HEK293T (cell line): ENCODE measurements around the gene PPFIBP2.

ENCODE experiments used
- CTCF ChIA-PET: fragments of 350-600 bp; formaldehyde crosslinking; extraction: SDS; loops from one replicate; lab custom pipeline; 2021; ENCODE audit warnings: antibody characterized with exemption, inconsistent platforms; lab: Yijun Ruan, JAX
- POLR2A ChIA-PET: fragments of 350-600 bp; formaldehyde crosslinking; extraction: SDS; loops from one replicate; lab custom pipeline; 2020; ENCODE audit warnings: antibody characterized with exemption, inconsistent platforms; lab: Yijun Ruan, JAX
- DNase-seq: peaks from one replicate; pipeline ENCODE4 v3.0.0; 2012; ENCODE audit warnings: mixed read lengths; ENCODE audit errors: extremely low spot score
- ARNT ChIP-seq: fragments of 450-650 bp; IDR thresholded peaks from 2 replicates; pipeline ENCODE4 v1.6.1; 2017; ENCODE audit warnings: mild to moderate bottlenecking
- BHLHE40 ChIP-seq: fragments of 450-650 bp; IDR thresholded peaks from 2 replicates; pipeline ENCODE4 v1.6.1; 2016; ENCODE audit warnings: mild to moderate bottlenecking, moderate library complexity, borderline replicate concordance
- CTBP1 ChIP-seq: fragments of 450-650 bp; IDR thresholded peaks from 2 replicates; pipeline ENCODE4 v1.6.1; 2016; ENCODE audit warnings: borderline replicate concordance
- ELF4 ChIP-seq: fragments of 450-650 bp; IDR thresholded peaks from 2 replicates; pipeline ENCODE4 v1.6.1; 2017; ENCODE audit warnings: antibody characterized with exemption
- FOXA1 ChIP-seq: fragments of 450-650 bp; IDR thresholded peaks from 2 replicates; pipeline ENCODE4 v1.6.1; 2016; ENCODE audit warnings: mild to moderate bottlenecking
- FOXK2 ChIP-seq: fragments of 450-650 bp; IDR thresholded peaks from 2 replicates; pipeline ENCODE4 v1.6.1; 2016; ENCODE audit warnings: mild to moderate bottlenecking
- FOXM1 ChIP-seq: fragments of 450-650 bp; IDR thresholded peaks from 2 replicates; pipeline ENCODE4 v1.6.1; 2017; ENCODE audit warnings: mild to moderate bottlenecking, borderline replicate concordance
- HDGF ChIP-seq: fragments of 450-650 bp; IDR thresholded peaks from 2 replicates; pipeline ENCODE4 v1.6.1; 2017; ENCODE audit warnings: antibody characterized with exemption, borderline replicate concordance
- L3MBTL2 ChIP-seq: fragments of 450-650 bp; conservative IDR thresholded peaks from 2 replicates; pipeline ENCODE4 v1.6.1; 2016; ENCODE audit warnings: mild to moderate bottlenecking
- LEF1 ChIP-seq: fragments of 450-650 bp; IDR thresholded peaks from 2 replicates; pipeline ENCODE4 v1.6.1; 2017; ENCODE audit warnings: mild to moderate bottlenecking, borderline replicate concordance
- NFRKB ChIP-seq: fragments of 450-650 bp; IDR thresholded peaks from 2 replicates; pipeline ENCODE4 v1.6.1; 2016; ENCODE audit warnings: mild to moderate bottlenecking, moderate library complexity
- SP1 ChIP-seq: fragments of 450-650 bp; IDR thresholded peaks from 2 replicates; pipeline ENCODE4 v1.6.1; 2017
- SUZ12 ChIP-seq: fragments of 450-650 bp; IDR thresholded peaks from 2 replicates; pipeline ENCODE4 v1.6.1; 2016; ENCODE audit warnings: mild to moderate bottlenecking
- TARDBP ChIP-seq: fragments of 450-650 bp; IDR thresholded peaks from 2 replicates; pipeline ENCODE4 v1.6.1; 2016
- ZNF384 ChIP-seq: fragments of 450-650 bp; IDR thresholded peaks from 2 replicates; pipeline ENCODE4 v1.6.1; 2016
- TF ChIP-seq, protein P1 (sequence below): fragments of 450-650 bp; IDR thresholded peaks from 2 replicates; pipeline ENCODE4 v1.6.1; 2016

PPFIBP2 gene

DNA sequence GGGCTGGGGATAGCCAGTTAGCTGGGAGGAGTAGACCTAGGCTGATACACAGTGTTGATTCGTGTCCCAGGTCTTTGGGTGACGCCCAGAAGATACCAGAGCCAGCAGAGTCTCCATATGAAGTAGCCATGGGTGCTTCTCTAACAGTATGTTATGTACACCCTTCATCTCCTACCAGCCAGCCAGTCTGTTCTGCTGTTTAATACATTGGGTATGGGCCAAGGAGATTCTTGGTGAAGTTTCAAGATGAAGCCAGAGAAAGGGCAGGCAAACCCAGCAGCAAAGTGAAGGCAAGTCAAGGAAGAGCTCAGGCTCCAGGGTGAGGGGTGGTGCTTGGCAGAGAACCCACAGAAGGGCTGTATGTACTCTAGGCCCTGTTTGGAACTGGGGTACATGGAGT is 56.4 kb downstream of the PPFIBP2 start:
- TF ChIP-seq L3MBTL2 (no peak), CTBP1 (no peak), NFRKB (no peak), SUZ12 (no peak), SP1 (no peak), ELF4 (no peak)
- TF ChIP-seq, protein P1, sequence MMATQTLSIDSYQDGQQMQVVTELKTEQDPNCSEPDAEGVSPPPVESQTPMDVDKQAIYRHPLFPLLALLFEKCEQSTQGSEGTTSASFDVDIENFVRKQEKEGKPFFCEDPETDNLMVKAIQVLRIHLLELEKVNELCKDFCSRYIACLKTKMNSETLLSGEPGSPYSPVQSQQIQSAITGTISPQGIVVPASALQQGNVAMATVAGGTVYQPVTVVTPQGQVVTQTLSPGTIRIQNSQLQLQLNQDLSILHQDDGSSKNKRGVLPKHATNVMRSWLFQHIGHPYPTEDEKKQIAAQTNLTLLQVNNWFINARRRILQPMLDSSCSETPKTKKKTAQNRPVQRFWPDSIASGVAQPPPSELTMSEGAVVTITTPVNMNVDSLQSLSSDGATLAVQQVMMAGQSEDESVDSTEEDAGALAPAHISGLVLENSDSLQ, result no peak
- ChIA-PET CTCF (interaction anchor here (2.5 kb wide), 1 partner anchor 11 kb away, joined by 15 read pairs; no protein-coding TSS in a partner anchor), POLR2A (no interaction called here)
- DNase-seq, result no peak

DNA sequence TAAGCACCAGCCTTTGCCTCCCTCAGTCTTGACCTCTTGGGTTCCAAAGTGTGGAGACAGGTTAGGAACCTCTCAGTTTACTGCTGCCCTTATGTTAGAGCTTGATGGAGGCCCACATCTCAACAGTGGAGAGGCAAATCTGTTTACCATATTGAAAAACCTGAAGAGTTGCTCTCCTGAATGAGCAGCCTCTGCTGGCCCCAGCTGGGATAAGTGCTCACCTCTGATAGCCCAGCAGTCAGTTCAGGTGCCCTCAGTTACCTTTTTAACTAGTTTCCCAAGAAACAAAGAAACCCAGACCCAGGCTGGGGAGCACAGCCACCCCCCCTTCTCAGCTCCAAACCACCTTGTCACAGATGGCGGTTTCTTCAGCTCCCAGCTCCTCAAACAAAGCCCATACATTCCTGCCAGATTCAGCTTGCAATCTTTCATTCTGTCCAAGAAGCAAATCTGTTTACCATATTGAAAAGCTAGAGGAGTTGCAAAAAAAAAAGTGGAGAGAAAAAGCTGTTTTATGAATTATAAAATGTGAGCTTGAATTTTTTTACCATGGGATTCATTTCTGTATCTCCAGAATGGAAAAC is 57.2 kb downstream of the PPFIBP2 start:
- TF ChIP-seq NFRKB (no peak), ZNF384 (no peak), FOXM1 (no peak), ELF4 (no peak), HDGF (no peak), SP1 (no peak), TARDBP (no peak), BHLHE40 (no peak), L3MBTL2 (no peak), LEF1 (no peak), FOXA1 (no peak), FOXK2 (no peak)
- POLR2A ChIA-PET, result interaction anchor here (0.6 to 0.9 kb wide), 2 partner anchors 86 to 186 kb away, joined by 3 read pairs; no protein-coding TSS in a partner anchor
- no peak for DNase-seq
- CTCF ChIA-PET, result interaction anchor here (0.6 to 2.5 kb wide), 10 partner anchors 11 to 1208 kb away, joined by 3 to 24 read pairs (median 8); no protein-coding TSS in a partner anchor

DNA sequence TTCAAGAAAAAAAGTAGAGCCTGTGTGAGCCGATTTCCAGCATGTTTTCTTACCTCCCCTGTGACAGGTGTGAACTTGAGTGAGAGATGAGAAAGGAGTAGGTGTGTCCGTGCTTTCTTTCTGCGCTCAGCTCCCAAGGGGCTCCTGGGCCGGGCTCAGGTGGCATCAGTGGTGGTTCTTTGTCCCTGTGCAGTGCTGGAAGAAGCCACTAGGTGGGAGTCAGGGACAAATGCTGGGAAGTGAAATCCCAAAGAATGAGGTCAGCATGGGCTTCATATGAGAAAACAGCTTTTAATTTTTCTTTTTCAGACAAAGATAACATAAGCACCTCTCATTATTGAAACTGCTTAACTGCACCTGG is 57.8 kb downstream of the PPFIBP2 start:
- POLR2A ChIA-PET, result interaction anchor here (0.9 kb wide), 1 partner anchor 85 kb away, joined by 3 read pairs; no protein-coding TSS in a partner anchor
- TF ChIP-seq NFRKB (no peak), CTBP1 (no peak), L3MBTL2 (no peak), LEF1 (no peak), BHLHE40 (no peak), ELF4 (no peak), ZNF384 (no peak), FOXM1 (no peak), HDGF (no peak), ARNT (no peak), SUZ12 (no peak), TARDBP (no peak), FOXK2 (no peak), SP1 (no peak)
- TF ChIP-seq, protein P1, result no peak
- peak; percentile 74 for DNase-seq
- CTCF ChIA-PET, result interaction anchor here (0.6 to 2.5 kb wide), 13 partner anchors 10 to 1209 kb away, joined by 3 to 24 read pairs (median 4); partner anchors contain the start of gene SYT9

DNA sequence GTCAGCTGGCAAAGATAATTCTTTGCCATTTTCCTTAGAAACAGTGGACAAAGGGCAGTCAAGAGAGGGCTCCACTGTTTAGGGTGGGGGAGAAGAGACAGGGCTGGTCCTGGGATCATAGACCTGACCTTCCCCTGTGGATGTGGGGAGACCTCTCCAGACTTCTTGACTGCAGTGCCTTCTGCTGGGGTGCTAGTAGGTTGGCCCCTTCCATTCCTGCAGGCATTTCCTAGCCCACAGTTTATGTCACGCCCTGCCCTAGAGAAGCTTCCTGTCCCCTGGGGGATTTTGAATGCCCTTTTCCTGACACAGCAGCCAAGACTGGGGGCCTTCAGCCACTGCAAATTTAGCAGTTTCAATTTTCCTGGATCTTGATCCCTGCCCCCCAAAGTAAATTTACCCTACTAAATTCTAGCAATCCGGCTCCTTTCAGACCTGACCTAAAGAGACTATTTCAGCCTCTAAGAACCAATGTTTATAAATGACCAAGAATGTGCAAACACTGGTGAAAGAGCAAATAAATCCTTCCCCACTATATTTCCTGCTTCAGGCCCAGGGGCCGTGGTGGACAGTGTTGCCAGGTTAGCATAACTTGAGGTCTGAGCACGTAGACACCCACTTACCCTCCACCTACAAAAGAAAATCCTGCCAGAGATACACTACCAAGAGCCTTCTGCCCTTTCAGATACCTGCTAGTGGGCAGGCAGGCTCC is 58.4 kb downstream of the PPFIBP2 start:
- POLR2A ChIA-PET, result interaction anchor here (0.9 kb wide), 1 partner anchor 85 kb away, joined by 3 read pairs; no protein-coding TSS in a partner anchor

DNA sequence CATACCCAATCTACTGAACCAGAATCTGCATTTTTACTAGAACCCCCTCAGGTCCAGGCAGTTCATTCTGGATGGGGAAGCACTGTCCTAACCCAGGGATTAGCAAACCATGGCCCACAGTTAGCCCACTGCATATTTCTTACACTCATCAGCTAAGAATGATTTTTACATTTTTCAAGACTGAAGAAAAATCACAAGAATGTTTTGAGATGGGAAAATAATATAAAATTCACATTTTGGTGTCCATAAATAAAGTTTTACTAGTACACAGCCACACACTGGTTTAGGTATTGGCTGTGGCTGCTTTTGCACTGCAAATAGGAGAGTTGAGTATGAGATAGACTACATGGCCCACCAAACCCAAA is 59.4 kb downstream of the PPFIBP2 start:
- no peak for DNase-seq
- ChIA-PET POLR2A (no interaction called here), CTCF (interaction anchor here (0.9 to 1.8 kb wide), 4 partner anchors 84 to 121 kb away, joined by 3 to 10 read pairs (median 6); no protein-coding TSS in a partner anchor)
- no peak for TF ChIP-seq LEF1
- TF ChIP-seq HDGF, result no peak
- TF ChIP-seq NFRKB, result no peak
- TF ChIP-seq L3MBTL2, result no peak
- TF ChIP-seq SUZ12, result no peak
- no peak for TF ChIP-seq FOXK2
- TF ChIP-seq FOXA1, result no peak
- TF ChIP-seq, protein P1, result no peak
- TF ChIP-seq CTBP1, result no peak
- no peak for TF ChIP-seq SP1
- no peak for TF ChIP-seq FOXM1
- TF ChIP-seq ELF4, result no peak
- TF ChIP-seq TARDBP, result no peak
- TF ChIP-seq ARNT, result no peak
- TF ChIP-seq BHLHE40, result no peak
- TF ChIP-seq ZNF384, result no peak

More for the DNA sequence above, 58.4 kb downstream of the PPFIBP2 start:
- TF ChIP-seq BHLHE40 (no peak), LEF1 (no peak), FOXA1 (no peak), ARNT (no peak), SUZ12 (no peak), SP1 (no peak), HDGF (no peak), FOXM1 (no peak), FOXK2 (no peak), L3MBTL2 (no peak), ZNF384 (no peak)
- TF ChIP-seq, protein P1, result no peak
- no peak for DNase-seq
- CTCF ChIA-PET, result interaction anchor here (0.6 to 2.5 kb wide), 11 partner anchors 10 to 1209 kb away, joined by 3 to 24 read pairs (median 4); partner anchors contain the start of gene SYT9
